SK-N-SH treated with all-trans-retinoic acid at 6 μM for 48 hours (cell line): ENCODE data around the gene IGF1R.

Source experiments
- ARNTL ChIP-seq: fragments of 450-650 bp; formaldehyde crosslinking; IDR thresholded peaks from 2 replicates; pipeline ENCODE4 v1.5.0; 2020; ENCODE audit warnings: low read depth, mild to moderate bottlenecking, moderate library complexity, borderline replicate concordance
- GLIS3 ChIP-seq: fragments of 250-450 bp; sonication (Bioruptor Pico); IDR thresholded peaks from 2 replicates; pipeline ENCODE4 v1.5.0; 2020; ENCODE audit warnings: mild to moderate bottlenecking, moderate library complexity
- PPARA ChIP-seq: fragments of 250-450 bp; sonication (Bioruptor Pico); IDR thresholded peaks from 2 replicates; pipeline ENCODE4 v1.5.0; 2020; ENCODE audit warnings: mild to moderate bottlenecking, borderline replicate concordance
- RARB ChIP-seq: fragments of 250-450 bp; sonication (Bioruptor Pico); IDR thresholded peaks from 2 replicates; pipeline ENCODE4 v1.8.0; 2021; ENCODE audit warnings: mild to moderate bottlenecking, moderate library complexity
- TCF4 ChIP-seq: fragments of 250-450 bp; sonication (Bioruptor Pico); IDR thresholded peaks from 2 replicates; pipeline ENCODE4 v1.8.0; 2021; ENCODE audit warnings: mild to moderate bottlenecking, moderate library complexity, borderline replicate concordance
- ZFP3 ChIP-seq: fragments of 250-450 bp; sonication (Bioruptor Pico); IDR thresholded peaks from 2 replicates; pipeline ENCODE4 v1.5.0; 2020; ENCODE audit warnings: mild to moderate bottlenecking, moderate library complexity
- ZNF8 ChIP-seq: fragments of 450-650 bp; formaldehyde crosslinking; IDR thresholded peaks from 2 replicates; pipeline ENCODE4 v1.5.0; 2020; ENCODE audit warnings: mild to moderate bottlenecking, moderate library complexity
- TF ChIP-seq, protein P1 (sequence below): fragments of 250-450 bp; sonication (Bioruptor Pico); IDR thresholded peaks from 2 replicates; pipeline ENCODE4 v1.5.0; 2020; ENCODE audit warnings: mild to moderate bottlenecking, moderate library complexity
- TF ChIP-seq, protein P2 (sequence below): fragments of 250-450 bp; sonication (Bioruptor Pico); IDR thresholded peaks from 2 replicates; pipeline ENCODE4 v1.5.1; 2020; ENCODE audit warnings: low read depth, mild to moderate bottlenecking, moderate library complexity

DNA sequence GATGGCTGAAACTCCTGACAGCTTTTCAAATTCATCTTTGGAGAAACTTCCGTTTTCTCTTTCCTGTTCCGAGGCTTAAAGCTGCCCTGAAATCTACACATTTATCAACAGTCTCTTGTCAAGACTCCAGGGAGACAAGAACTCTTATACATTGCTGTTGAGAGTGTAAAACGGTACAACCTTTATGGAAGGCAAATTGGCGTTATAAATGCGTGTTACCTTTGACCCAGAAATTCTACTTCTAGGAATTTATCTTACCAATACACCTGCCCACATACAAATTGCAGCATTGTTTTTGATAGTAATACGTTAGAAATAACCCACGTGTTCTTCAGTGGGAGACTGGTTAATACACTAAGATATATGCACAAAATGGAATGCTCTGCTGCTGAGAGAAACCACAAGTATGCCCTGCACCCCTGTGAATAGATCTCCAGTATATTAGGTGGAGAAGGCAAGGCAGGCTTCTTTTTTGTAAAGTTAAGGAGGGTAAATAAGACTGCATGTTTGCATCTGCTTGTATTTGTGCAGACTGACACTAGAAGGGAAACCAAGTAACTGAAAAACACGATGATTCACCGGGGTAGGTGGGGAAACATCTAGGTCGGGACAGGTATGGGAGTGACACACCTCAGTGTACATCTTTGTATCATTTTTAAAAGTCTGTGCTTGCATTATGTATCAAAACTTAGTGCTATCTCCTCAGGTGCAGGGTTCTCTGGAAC lies 97.5 kb downstream of the IGF1R start:
- TF ChIP-seq GLIS3 (CRISPR knock-in tag), result no peak
- no peak for TF ChIP-seq PPARA (CRISPR knock-in tag)
- no peak for TF ChIP-seq ZNF8 (CRISPR knock-in tag)
- TF ChIP-seq, protein P1, sequence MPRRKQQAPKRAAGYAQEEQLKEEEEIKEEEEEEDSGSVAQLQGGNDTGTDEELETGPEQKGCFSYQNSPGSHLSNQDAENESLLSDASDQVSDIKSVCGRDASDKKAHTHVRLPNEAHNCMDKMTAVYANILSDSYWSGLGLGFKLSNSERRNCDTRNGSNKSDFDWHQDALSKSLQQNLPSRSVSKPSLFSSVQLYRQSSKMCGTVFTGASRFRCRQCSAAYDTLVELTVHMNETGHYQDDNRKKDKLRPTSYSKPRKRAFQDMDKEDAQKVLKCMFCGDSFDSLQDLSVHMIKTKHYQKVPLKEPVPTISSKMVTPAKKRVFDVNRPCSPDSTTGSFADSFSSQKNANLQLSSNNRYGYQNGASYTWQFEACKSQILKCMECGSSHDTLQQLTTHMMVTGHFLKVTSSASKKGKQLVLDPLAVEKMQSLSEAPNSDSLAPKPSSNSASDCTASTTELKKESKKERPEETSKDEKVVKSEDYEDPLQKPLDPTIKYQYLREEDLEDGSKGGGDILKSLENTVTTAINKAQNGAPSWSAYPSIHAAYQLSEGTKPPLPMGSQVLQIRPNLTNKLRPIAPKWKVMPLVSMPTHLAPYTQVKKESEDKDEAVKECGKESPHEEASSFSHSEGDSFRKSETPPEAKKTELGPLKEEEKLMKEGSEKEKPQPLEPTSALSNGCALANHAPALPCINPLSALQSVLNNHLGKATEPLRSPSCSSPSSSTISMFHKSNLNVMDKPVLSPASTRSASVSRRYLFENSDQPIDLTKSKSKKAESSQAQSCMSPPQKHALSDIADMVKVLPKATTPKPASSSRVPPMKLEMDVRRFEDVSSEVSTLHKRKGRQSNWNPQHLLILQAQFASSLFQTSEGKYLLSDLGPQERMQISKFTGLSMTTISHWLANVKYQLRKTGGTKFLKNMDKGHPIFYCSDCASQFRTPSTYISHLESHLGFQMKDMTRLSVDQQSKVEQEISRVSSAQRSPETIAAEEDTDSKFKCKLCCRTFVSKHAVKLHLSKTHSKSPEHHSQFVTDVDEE (CRISPR knock-in tag), result no peak
- TF ChIP-seq TCF4 (CRISPR knock-in tag), result no peak
- TF ChIP-seq, protein P2, sequence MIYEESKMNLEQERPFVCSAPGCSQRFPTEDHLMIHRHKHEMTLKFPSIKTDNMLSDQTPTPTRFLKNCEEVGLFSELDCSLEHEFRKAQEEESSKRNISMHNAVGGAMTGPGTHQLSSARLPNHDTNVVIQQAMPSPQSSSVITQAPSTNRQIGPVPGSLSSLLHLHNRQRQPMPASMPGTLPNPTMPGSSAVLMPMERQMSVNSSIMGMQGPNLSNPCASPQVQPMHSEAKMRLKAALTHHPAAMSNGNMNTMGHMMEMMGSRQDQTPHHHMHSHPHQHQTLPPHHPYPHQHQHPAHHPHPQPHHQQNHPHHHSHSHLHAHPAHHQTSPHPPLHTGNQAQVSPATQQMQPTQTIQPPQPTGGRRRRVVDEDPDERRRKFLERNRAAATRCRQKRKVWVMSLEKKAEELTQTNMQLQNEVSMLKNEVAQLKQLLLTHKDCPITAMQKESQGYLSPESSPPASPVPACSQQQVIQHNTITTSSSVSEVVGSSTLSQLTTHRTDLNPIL (CRISPR knock-in tag), result no peak
- TF ChIP-seq RARB, result no peak
- no peak for TF ChIP-seq ZFP3 (CRISPR knock-in tag)
- TF ChIP-seq ARNTL, result no peak
